Ishikawa (cell line): ENCODE measurements around the gene DIS3L2.

Source experiments
- CEBPB ChIP-seq: IDR thresholded peaks from 2 replicates; pipeline ENCODE4 v1.6.1; 2012
- CREB1 ChIP-seq: IDR thresholded peaks from 2 replicates; pipeline ENCODE4 v1.6.1; 2012; ENCODE audit warnings: low read depth
- EGR1 ChIP-seq: IDR thresholded peaks from 2 replicates; pipeline ENCODE4 v1.6.1; 2012
- EP300 ChIP-seq: IDR thresholded peaks from 2 replicates; pipeline ENCODE4 v1.6.1; 2012; ENCODE audit warnings: borderline replicate concordance
- FOXM1 ChIP-seq: IDR thresholded peaks from 2 replicates; pipeline ENCODE4 v1.6.1; 2012; ENCODE audit warnings: low read depth, borderline replicate concordance
- RAD21 ChIP-seq: IDR thresholded peaks from 2 replicates; pipeline ENCODE4 v1.6.1; 2012; ENCODE audit warnings: low read depth
- TAF1 ChIP-seq: IDR thresholded peaks from 2 replicates; pipeline ENCODE4 v1.6.1; 2012; ENCODE audit warnings: low read depth, mild to moderate bottlenecking
- TCF12 ChIP-seq: IDR thresholded peaks from 2 replicates; pipeline ENCODE4 v1.6.1; 2012; ENCODE audit warnings: low read depth
- YY1 ChIP-seq: IDR thresholded peaks from 2 replicates; pipeline ENCODE4 v1.6.1; 2012; ENCODE audit warnings: low read depth
- ZBTB7A ChIP-seq: IDR thresholded peaks from 2 replicates; pipeline ENCODE4 v1.6.1; 2012; ENCODE audit warnings: low read depth
- TF ChIP-seq, protein P1 (sequence below): IDR thresholded peaks from 2 replicates; pipeline ENCODE4 v1.6.1; 2012

DNA sequence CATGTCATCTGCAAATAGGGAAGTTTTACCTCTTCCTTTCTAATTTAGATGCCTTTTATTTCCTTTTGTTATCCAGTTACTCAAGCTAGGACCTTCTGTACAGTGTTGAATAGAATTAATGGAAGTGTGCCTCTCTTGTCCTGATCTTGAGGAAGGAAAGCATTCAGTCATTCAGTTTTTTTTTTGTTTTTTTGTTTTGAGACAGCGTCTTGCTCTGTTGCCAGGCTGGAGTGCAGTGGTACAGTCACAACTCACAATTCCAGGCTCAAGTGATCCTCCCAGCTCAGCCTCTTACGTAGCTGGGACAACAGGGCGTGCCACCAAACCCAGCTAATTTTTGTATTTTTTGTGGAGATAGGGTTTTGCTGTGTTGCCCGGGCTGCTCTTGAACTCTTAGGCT lies 213.1 kb downstream of the DIS3L2 start:
- TF ChIP-seq RAD21, result no peak
- no peak for TF ChIP-seq FOXM1
- TF ChIP-seq, protein P1, sequence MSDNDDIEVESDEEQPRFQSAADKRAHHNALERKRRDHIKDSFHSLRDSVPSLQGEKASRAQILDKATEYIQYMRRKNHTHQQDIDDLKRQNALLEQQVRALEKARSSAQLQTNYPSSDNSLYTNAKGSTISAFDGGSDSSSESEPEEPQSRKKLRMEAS, result no peak
- no peak for TF ChIP-seq CREB1
- TF ChIP-seq EP300, result no peak
- no peak for TF ChIP-seq TAF1
- no peak for TF ChIP-seq TCF12
- TF ChIP-seq EGR1, result no peak
- TF ChIP-seq YY1, result no peak
- TF ChIP-seq ZBTB7A, result no peak
- TF ChIP-seq CEBPB, result no peak
